Liver (tissue), 9 donors: ENCODE measurements around the gene SLCO4A1. TPM values are rescaled to one million over a fixed set of nuclear protein-coding genes. Genes with fewer than 3 reads are reported as not detected.

Source experiments
- DNase-seq: peaks from one replicate; pipeline ENCODE4 v3.0.0-alpha.2; 2017; ENCODE audit warnings: low spot score
- H3K27ac ChIP-seq, 2 donors: one replicate each; pipeline ENCODE4 v1.7.0; 2013; ENCODE audit warnings: inconsistent platforms in 2 of 2, low read length in 2 of 2, control low read depth in 1 of 2, low read depth in 1 of 2, mild to moderate bottlenecking in 1 of 2
- H3K27me3 ChIP-seq, 4 donors: one replicate each; pipeline versions ENCODE4 v1.6.1 to v1.7.0; 2013; ENCODE audit warnings: low read length in 3 of 4, inconsistent platforms in 1 of 4, mild to moderate bottlenecking in 1 of 4, moderate library complexity in 1 of 4; ENCODE audit not compliant: control insufficient read depth in 4 of 4, insufficient read depth in 4 of 4
- H3K36me3 ChIP-seq, 4 donors: one replicate each; pipeline versions ENCODE4 v1.6.1 to v1.7.0; 2013; ENCODE audit warnings: low read length in 3 of 4, mild to moderate bottlenecking in 3 of 4, low read depth in 1 of 4, moderate library complexity in 1 of 4; ENCODE audit not compliant: control insufficient read depth in 4 of 4, insufficient read depth in 3 of 4
- H3K4me1 ChIP-seq, 4 donors: one replicate each; pipeline versions ENCODE4 v1.6.1 to v1.7.0; 2013; ENCODE audit warnings: low read length in 3 of 4, mild to moderate bottlenecking in 3 of 4, moderate library complexity in 1 of 4; ENCODE audit not compliant: control insufficient read depth in 4 of 4, insufficient read depth in 4 of 4
- H3K4me3 ChIP-seq, 3 donors: one replicate each; pipeline versions ENCODE4 v1.6.1 to v1.7.0; 2013; ENCODE audit warnings: low read length in 3 of 3, control low read depth in 1 of 3, low read depth in 1 of 3, mild to moderate bottlenecking in 1 of 3
- H3K9ac ChIP-seq, 2 donors: one replicate each; pipeline ENCODE4 v1.7.0; 2013; ENCODE audit warnings: low read length in 2 of 2, mild to moderate bottlenecking in 2 of 2, moderate library complexity in 2 of 2, control low read depth in 1 of 2, low read depth in 1 of 2
- H3K9me3 ChIP-seq, 4 donors: one replicate each; pipeline versions ENCODE4 v1.6.1 to v1.7.0; 2013; ENCODE audit warnings: low read length in 3 of 4; ENCODE audit not compliant: control insufficient read depth in 4 of 4
- EGR1 ChIP-seq, 2 donors: IDR thresholded peaks; 2 replicates each; pipeline ENCODE4 v1.6.1; 2016 to 2018; ENCODE audit warnings: antibody characterized with exemption in 2 of 2, low read depth in 2 of 2
- FOXA1 ChIP-seq: IDR thresholded peaks from 2 replicates; pipeline ENCODE4 v1.6.1; 2016; ENCODE audit warnings: antibody characterized with exemption
- FOXA2 ChIP-seq: IDR thresholded peaks from 2 replicates; pipeline ENCODE4 v1.6.1; 2016; ENCODE audit warnings: antibody characterized with exemption
- GABPA ChIP-seq, 2 donors: IDR thresholded peaks in 1 of 2; conservative IDR thresholded peaks in 1 of 2; 2 replicates each; pipeline ENCODE4 v1.6.1; 2016; ENCODE audit warnings: antibody characterized with exemption in 2 of 2, mild to moderate bottlenecking in 1 of 2, moderate library complexity in 1 of 2
- HNF4A ChIP-seq, 2 donors: conservative IDR thresholded peaks; 2 replicates each; pipeline ENCODE4 v1.6.1; 2016; ENCODE audit warnings: antibody characterized with exemption in 2 of 2, mild to moderate bottlenecking in 2 of 2
- HNF4G ChIP-seq: IDR thresholded peaks from 2 replicates; pipeline ENCODE4 v1.6.1; 2016; ENCODE audit warnings: antibody characterized with exemption
- JUND ChIP-seq, 2 donors: IDR thresholded peaks; 2 replicates each; pipeline ENCODE4 v1.6.1; 2016; ENCODE audit warnings: antibody characterized with exemption in 2 of 2
- NR2F2 ChIP-seq: IDR thresholded peaks from 2 replicates; pipeline ENCODE4 v1.6.1; 2016; ENCODE audit warnings: antibody characterized with exemption
- RAD21 ChIP-seq, 2 donors: IDR thresholded peaks; 2 replicates each; pipeline ENCODE4 v1.6.1; 2016; ENCODE audit warnings: antibody characterized with exemption in 2 of 2, mild to moderate bottlenecking in 2 of 2
- RXRA ChIP-seq, 2 donors: IDR thresholded peaks; 2 replicates each; pipeline ENCODE4 v1.6.1; 2017 to 2018; ENCODE audit warnings: antibody characterized with exemption in 2 of 2, mild to moderate bottlenecking in 1 of 2
- SP1 ChIP-seq: IDR thresholded peaks from 2 replicates; pipeline ENCODE4 v1.6.1; 2018; ENCODE audit warnings: antibody characterized with exemption, mild to moderate bottlenecking
- TAF1 ChIP-seq: conservative IDR thresholded peaks from 2 replicates; pipeline ENCODE4 v1.6.1; 2016; ENCODE audit warnings: antibody characterized with exemption, mild to moderate bottlenecking
- YY1 ChIP-seq: IDR thresholded peaks from 2 replicates; pipeline ENCODE4 v1.6.1; 2016; ENCODE audit warnings: antibody characterized with exemption, mild to moderate bottlenecking
- WGBS: extraction: QIAGEN DNeasy Blood & Tissue Kit; methylation state at CpG from one replicate; pipeline ENCODE4 v1.1.7; 2013; 5-methylcytosine and 5-hydroxymethylcytosine counted together
- polyA plus RNA-seq, 2 donors: library from polyadenylated mRNA; stranded (reverse) in 1 of 2; unstranded in 1 of 2; fragments of 200-250 nt in 1 of 2; fragments of >200 nt in 1 of 2; fragmentation: Nextera tagmentation in 1 of 2; extraction: Ambion mirVana in 1 of 2; gene quantifications; one replicate each; pipeline versions ENCODE4 v1.2.1 to v1.2.3, GENCODE V29; 2013 to 2015
- total RNA-seq, 2 donors: library from RNA; depleted of rRNA; stranded (reverse); fragments of >200 nt; gene quantifications; one replicate each; pipeline ENCODE4 v1.2.3, GENCODE V29; 2014
- TF ChIP-seq, protein P1 (sequence below): fragments of 150-350 bp; IDR thresholded peaks from 2 replicates; pipeline ENCODE4 v1.5.1; 2017; ENCODE audit warnings: improper control_type of control experiment, low read depth, low read length; ENCODE audit not compliant: missing input control
- TF ChIP-seq, protein P2 (sequence below): IDR thresholded peaks from 2 replicates; pipeline ENCODE4 v1.6.1; 2016; ENCODE audit warnings: antibody characterized with exemption
- TF ChIP-seq, protein P3 (sequence below): IDR thresholded peaks from 2 replicates; pipeline ENCODE4 v1.6.1; 2016; ENCODE audit warnings: antibody characterized with exemption
- TF ChIP-seq, protein P4 (sequence below): IDR thresholded peaks from 2 replicates; pipeline ENCODE4 v1.6.1; 2016; ENCODE audit warnings: antibody characterized with exemption, mild to moderate bottlenecking
- TF ChIP-seq, protein P5 (sequence below): IDR thresholded peaks from 2 replicates; pipeline ENCODE4 v1.6.1; 2016; ENCODE audit warnings: antibody characterized with exemption
- donor health status: healthy.
- donor health status: healthy.
- donor health status: healthy.
- donor health status: healthy.
- donor health status: healthy.

SLCO4A1 gene
- total and polyA plus RNA-seq, 4 donors = 1.3 to 4.3 (median 2.6) TPM

DNA sequence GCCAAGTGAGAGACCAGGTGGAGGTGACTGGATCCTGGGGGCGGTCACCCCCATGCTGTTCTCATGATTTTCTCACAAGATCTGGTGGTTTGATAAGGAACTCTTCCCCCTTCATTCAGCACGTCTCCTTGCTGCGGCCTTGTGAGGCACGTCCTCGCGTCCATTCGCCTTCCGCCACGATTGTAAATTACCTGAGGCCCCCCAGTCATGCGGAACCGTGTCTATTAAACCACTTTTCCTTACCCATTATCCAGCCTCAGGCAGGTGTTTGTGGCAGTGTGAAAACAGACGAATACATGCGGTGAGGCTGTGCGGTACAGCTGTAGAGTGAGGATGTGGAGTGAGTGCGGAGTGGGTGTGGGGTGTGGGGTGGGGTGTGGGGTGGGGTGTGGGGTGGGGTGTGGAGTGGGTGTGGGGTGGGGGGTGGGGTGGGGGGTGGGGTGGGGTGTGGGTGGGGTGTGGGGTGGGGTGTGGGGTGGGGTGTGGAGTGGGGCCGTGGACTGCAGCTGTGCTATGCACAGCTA is 54.2 kb downstream of the SLCO4A1 start:
- no peaks in the 10 kb centered on the region for H3K36me3 ChIP-seq
- no peak overlapping the region for H3K27ac ChIP-seq
- DNase-seq = no peak
- no peak for TF ChIP-seq NR2F2
- TF ChIP-seq, protein P1, sequence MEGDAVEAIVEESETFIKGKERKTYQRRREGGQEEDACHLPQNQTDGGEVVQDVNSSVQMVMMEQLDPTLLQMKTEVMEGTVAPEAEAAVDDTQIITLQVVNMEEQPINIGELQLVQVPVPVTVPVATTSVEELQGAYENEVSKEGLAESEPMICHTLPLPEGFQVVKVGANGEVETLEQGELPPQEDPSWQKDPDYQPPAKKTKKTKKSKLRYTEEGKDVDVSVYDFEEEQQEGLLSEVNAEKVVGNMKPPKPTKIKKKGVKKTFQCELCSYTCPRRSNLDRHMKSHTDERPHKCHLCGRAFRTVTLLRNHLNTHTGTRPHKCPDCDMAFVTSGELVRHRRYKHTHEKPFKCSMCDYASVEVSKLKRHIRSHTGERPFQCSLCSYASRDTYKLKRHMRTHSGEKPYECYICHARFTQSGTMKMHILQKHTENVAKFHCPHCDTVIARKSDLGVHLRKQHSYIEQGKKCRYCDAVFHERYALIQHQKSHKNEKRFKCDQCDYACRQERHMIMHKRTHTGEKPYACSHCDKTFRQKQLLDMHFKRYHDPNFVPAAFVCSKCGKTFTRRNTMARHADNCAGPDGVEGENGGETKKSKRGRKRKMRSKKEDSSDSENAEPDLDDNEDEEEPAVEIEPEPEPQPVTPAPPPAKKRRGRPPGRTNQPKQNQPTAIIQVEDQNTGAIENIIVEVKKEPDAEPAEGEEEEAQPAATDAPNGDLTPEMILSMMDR = no peak
- no peak for TF ChIP-seq FOXA1
- no peak for TF ChIP-seq RAD21 (IDR thresholded peaks at IDR 0.05)
- no peak for TF ChIP-seq TAF1
- no peak for TF ChIP-seq YY1
- no peak for TF ChIP-seq GABPA (IDR thresholded peaks at IDR 0.05 in 1 of 2, conservative IDR thresholded peaks at IDR 0.05 in 1 of 2)
- TF ChIP-seq HNF4A (conservative IDR thresholded peaks at IDR 0.05) = no peak
- no peak for TF ChIP-seq SP1
- TF ChIP-seq, protein P2, sequence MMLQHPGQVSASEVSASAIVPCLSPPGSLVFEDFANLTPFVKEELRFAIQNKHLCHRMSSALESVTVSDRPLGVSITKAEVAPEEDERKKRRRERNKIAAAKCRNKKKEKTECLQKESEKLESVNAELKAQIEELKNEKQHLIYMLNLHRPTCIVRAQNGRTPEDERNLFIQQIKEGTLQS = no peak
- TF ChIP-seq HNF4G = no peak
- no peak for TF ChIP-seq RXRA (IDR thresholded peaks at IDR 0.05)
- no peak for TF ChIP-seq JUND (IDR thresholded peaks at IDR 0.05)
- no peak for TF ChIP-seq EGR1 (IDR thresholded peaks at IDR 0.05; ENCODE audit: low read depth in 2 of 2)
- TF ChIP-seq, protein P3, sequence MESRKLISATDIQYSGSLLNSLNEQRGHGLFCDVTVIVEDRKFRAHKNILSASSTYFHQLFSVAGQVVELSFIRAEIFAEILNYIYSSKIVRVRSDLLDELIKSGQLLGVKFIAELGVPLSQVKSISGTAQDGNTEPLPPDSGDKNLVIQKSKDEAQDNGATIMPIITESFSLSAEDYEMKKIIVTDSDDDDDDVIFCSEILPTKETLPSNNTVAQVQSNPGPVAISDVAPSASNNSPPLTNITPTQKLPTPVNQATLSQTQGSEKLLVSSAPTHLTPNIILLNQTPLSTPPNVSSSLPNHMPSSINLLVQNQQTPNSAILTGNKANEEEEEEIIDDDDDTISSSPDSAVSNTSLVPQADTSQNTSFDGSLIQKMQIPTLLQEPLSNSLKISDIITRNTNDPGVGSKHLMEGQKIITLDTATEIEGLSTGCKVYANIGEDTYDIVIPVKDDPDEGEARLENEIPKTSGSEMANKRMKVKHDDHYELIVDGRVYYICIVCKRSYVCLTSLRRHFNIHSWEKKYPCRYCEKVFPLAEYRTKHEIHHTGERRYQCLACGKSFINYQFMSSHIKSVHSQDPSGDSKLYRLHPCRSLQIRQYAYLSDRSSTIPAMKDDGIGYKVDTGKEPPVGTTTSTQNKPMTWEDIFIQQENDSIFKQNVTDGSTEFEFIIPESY = no peak
- TF ChIP-seq, protein P4, sequence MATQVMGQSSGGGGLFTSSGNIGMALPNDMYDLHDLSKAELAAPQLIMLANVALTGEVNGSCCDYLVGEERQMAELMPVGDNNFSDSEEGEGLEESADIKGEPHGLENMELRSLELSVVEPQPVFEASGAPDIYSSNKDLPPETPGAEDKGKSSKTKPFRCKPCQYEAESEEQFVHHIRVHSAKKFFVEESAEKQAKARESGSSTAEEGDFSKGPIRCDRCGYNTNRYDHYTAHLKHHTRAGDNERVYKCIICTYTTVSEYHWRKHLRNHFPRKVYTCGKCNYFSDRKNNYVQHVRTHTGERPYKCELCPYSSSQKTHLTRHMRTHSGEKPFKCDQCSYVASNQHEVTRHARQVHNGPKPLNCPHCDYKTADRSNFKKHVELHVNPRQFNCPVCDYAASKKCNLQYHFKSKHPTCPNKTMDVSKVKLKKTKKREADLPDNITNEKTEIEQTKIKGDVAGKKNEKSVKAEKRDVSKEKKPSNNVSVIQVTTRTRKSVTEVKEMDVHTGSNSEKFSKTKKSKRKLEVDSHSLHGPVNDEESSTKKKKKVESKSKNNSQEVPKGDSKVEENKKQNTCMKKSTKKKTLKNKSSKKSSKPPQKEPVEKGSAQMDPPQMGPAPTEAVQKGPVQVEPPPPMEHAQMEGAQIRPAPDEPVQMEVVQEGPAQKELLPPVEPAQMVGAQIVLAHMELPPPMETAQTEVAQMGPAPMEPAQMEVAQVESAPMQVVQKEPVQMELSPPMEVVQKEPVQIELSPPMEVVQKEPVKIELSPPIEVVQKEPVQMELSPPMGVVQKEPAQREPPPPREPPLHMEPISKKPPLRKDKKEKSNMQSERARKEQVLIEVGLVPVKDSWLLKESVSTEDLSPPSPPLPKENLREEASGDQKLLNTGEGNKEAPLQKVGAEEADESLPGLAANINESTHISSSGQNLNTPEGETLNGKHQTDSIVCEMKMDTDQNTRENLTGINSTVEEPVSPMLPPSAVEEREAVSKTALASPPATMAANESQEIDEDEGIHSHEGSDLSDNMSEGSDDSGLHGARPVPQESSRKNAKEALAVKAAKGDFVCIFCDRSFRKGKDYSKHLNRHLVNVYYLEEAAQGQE = no peak
- no peak for TF ChIP-seq FOXA2
- H3K4me1 ChIP-seq = no peaks in the 10 kb centered on the region
- no peak overlapping the region for H3K4me3 ChIP-seq
- WGBS = 73% methylated on average over 16 of the region's 16 CpGs
- H3K9me3 ChIP-seq = no peaks in the 10 kb centered on the region
- no peak overlapping the region for H3K9ac ChIP-seq
- H3K27me3 ChIP-seq = peaks cover 0 to 4% (median 0%) of the 10 kb centered on the region in 4 donors

DNA sequence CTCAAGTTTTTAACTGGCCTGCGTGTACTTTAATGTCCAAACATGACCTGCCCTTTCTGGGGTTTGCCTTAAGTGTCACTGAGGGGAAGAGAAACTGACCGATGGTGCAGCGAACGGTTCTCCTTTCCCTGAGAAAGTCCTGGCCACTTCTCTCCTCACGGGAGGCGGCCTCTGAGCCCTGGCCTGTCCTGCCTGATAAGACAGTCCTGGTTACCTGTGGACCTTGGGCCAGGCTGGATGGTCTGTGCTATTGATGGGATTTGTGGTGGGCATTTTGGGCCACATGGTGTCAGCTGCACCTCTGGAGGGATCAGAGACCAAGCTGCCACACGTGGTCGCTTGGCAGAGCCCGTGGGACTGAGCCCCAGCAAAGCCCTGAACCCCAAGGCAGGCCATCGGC is 54.7 kb downstream of the SLCO4A1 start:
- H3K4me1 ChIP-seq = no peaks in the 10 kb centered on the region
- peaks cover 0 to 4% (median 0%) of the 10 kb centered on the region in 4 donors for H3K27me3 ChIP-seq
- H3K36me3 ChIP-seq = no peaks in the 10 kb centered on the region
- 69% methylated on average over 10 of the region's 10 CpGs for WGBS
- H3K9ac ChIP-seq = no peak overlapping the region
- H3K27ac ChIP-seq = no peak overlapping the region
- no peak for DNase-seq
- no peaks in the 10 kb centered on the region for H3K9me3 ChIP-seq
- H3K4me3 ChIP-seq = no peak overlapping the region
- TF ChIP-seq RAD21 (IDR thresholded peaks at IDR 0.05) = no peak
- TF ChIP-seq, protein P5, sequence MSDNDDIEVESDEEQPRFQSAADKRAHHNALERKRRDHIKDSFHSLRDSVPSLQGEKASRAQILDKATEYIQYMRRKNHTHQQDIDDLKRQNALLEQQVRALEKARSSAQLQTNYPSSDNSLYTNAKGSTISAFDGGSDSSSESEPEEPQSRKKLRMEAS = no peak
- no peak for TF ChIP-seq FOXA1
- TF ChIP-seq HNF4G = no peak
- TF ChIP-seq, protein P1 = no peak
- TF ChIP-seq TAF1 = no peak
- no peak for TF ChIP-seq HNF4A (conservative IDR thresholded peaks at IDR 0.05)
- TF ChIP-seq, protein P2 = no peak
- no peak for TF ChIP-seq NR2F2
- no peak for TF ChIP-seq JUND (IDR thresholded peaks at IDR 0.05)
